Adipocyte (in vitro differentiated cells): Measurements from ENCODE around the gene DENR.
"Not testable (repeated sequence)": the region's sequence is repeated elsewhere in the genome, so short reads cannot be mapped to it uniquely, and the experiment has no call there.

Experiments used
- DNase-seq: peaks from one replicate; pipeline ENCODE4 v3.0.0-alpha.2; 2015; ENCODE audit warnings: low read depth
- H3K27me3 ChIP-seq: replicated peaks from 2 replicates; pipeline ENCODE4 v1.7.0; 2013; ENCODE audit warnings: mild to moderate bottlenecking, low read length, moderate library complexity; ENCODE audit not compliant: control insufficient read depth, insufficient read depth
- H3K36me3 ChIP-seq: 2 replicates; pipeline ENCODE4 v1.7.0; 2013; ENCODE audit warnings: low read length, mild to moderate bottlenecking, moderate library complexity; ENCODE audit not compliant: control insufficient read depth, insufficient read depth, severe bottlenecking
- H3K4me1 ChIP-seq: 2 replicates; pipeline ENCODE4 v1.7.0; 2013; ENCODE audit warnings: mild to moderate bottlenecking, low read length, moderate library complexity; ENCODE audit not compliant: control insufficient read depth, insufficient read depth
- H3K4me3 ChIP-seq: 2 replicates; pipeline ENCODE4 v1.7.0; 2013; ENCODE audit warnings: mild to moderate bottlenecking, low read length, moderate library complexity
- H3K9ac ChIP-seq: 2 replicates; pipeline ENCODE4 v1.7.0; 2013; ENCODE audit warnings: mild to moderate bottlenecking, low read length, moderate library complexity
- H3K9me3 ChIP-seq: 2 replicates; pipeline ENCODE4 v1.7.0; 2013; ENCODE audit warnings: mild to moderate bottlenecking, low read length, moderate library complexity; ENCODE audit not compliant: control insufficient read depth

DENR gene

GRCh38 chr12:122752464-122753318, at the start of gene DENR:
DENR (plus strand) TSS chr12:122752824; CDS start chr12:122753702, 878 bp downstream.
- DNase-seq: peak; percentile 99
- Histone ChIP-seq H3K9ac (peak within 1 kb of the TSS; percentile 98), H3K36me3 (peaks cover 32% of the 10 kb centered on the region), H3K27me3 (no peaks in the 10 kb centered on the region), H3K9me3 (no peaks in the 10 kb centered on the region), H3K4me1 (peaks cover 17% of the 10 kb centered on the region), H3K4me3 (peak within 1 kb of the TSS; percentile 99)

- not testable (repeated sequence) for H3K9me3 ChIP-seq, H3K27me3 ChIP-seq, H3K9ac ChIP-seq, H3K36me3 ChIP-seq
- DNase-seq: peak; percentile 23
- Histone ChIP-seq H3K4me3 (peak within 1 kb of the TSS; percentile 59), H3K4me1 (peaks cover 18% of the 10 kb centered on the region)
These were observed 49.6 kb upstream of the DENR start, which contains the start of gene HCAR2 for GRCh38 chr12:122702890-122703611. HCAR2 (minus strand) TSS chr12:122703357; CDS start chr12:122703283, 74 bp downstream.

GRCh38 chr12:122703841-122704240, 48.8 kb upstream of the DENR start:
- peak; percentile 49 for DNase-seq
- not testable (repeated sequence) for H3K36me3 ChIP-seq, H3K9ac ChIP-seq, H3K27me3 ChIP-seq, H3K4me3 ChIP-seq, H3K9me3 ChIP-seq
- H3K4me1 ChIP-seq: peaks cover 18% of the 10 kb centered on the region

GRCh38 chr12:122709287-122709686, 43.3 kb upstream of the DENR start:
- H3K4me1 ChIP-seq, H3K36me3 ChIP-seq, H3K27me3 ChIP-seq: not testable (repeated sequence)

GRCh38 chr12:122710341-122710740, 42.3 kb upstream of the DENR start:
- DNase-seq, H3K4me3 ChIP-seq, H3K9me3 ChIP-seq, H3K4me1 ChIP-seq, H3K27me3 ChIP-seq, H3K36me3 ChIP-seq, H3K9ac ChIP-seq: not testable (repeated sequence)

More at GRCh38 chr12:122709287-122709686, 43.3 kb upstream of the DENR start:
- not testable (repeated sequence) for H3K9ac ChIP-seq, H3K9me3 ChIP-seq, H3K4me3 ChIP-seq, DNase-seq

GRCh38 chr12:122711266-122711665, 41.4 kb upstream of the DENR start:
- not testable (repeated sequence) for H3K36me3 ChIP-seq, H3K9me3 ChIP-seq, H3K4me1 ChIP-seq, H3K4me3 ChIP-seq, H3K27me3 ChIP-seq, DNase-seq, H3K9ac ChIP-seq

GRCh38 chr12:122713491-122714188, 39.0 kb upstream of the DENR start:
- Histone ChIP-seq H3K4me1 (peaks cover 15% of the 10 kb centered on the region), H3K9ac (peak overlapping the region; percentile 73)
- not testable (repeated sequence) for H3K36me3 ChIP-seq, H3K27me3 ChIP-seq, H3K4me3 ChIP-seq, DNase-seq, H3K9me3 ChIP-seq

- not testable (repeated sequence) for H3K27me3 ChIP-seq, H3K9me3 ChIP-seq
These were observed 37.4 kb upstream of the DENR start for GRCh38 chr12:122715211-122715610.

GRCh38 chr12:122716658-122717057, 36.0 kb upstream of the DENR start, which contains the start of gene HCAR3:
HCAR3 (minus strand) TSS chr12:122716811; CDS start chr12:122716737, 74 bp downstream.
- peaks cover 20% of the 10 kb centered on the region for H3K4me1 ChIP-seq
- not testable (repeated sequence) for DNase-seq

More at GRCh38 chr12:122715211-122715610, 37.4 kb upstream of the DENR start:
- not testable (repeated sequence) for DNase-seq, H3K4me3 ChIP-seq, H3K36me3 ChIP-seq
- H3K9ac ChIP-seq: peak overlapping the region; percentile 73
- H3K4me1 ChIP-seq: peaks cover 18% of the 10 kb centered on the region

GRCh38 chr12:122721057-122721545, 31.5 kb upstream of the DENR start:
- H3K9me3 ChIP-seq: no peaks in the 10 kb centered on the region
- DNase-seq: no peak
- H3K4me1 ChIP-seq: peaks cover 12% of the 10 kb centered on the region
- no peak overlapping the region for H3K4me3 ChIP-seq
- H3K27me3 ChIP-seq: no peaks in the 10 kb centered on the region
- no peaks in the 10 kb centered on the region for H3K36me3 ChIP-seq
- H3K9ac ChIP-seq: no peak overlapping the region

More at GRCh38 chr12:122716658-122717057, 36.0 kb upstream of the DENR start, which contains the start of gene HCAR3:
- not testable (repeated sequence) for H3K4me3 ChIP-seq, H3K9me3 ChIP-seq, H3K27me3 ChIP-seq, H3K36me3 ChIP-seq, H3K9ac ChIP-seq
